ENCODE results near the gene ATG9A.

ATG9A gene

DNA sequence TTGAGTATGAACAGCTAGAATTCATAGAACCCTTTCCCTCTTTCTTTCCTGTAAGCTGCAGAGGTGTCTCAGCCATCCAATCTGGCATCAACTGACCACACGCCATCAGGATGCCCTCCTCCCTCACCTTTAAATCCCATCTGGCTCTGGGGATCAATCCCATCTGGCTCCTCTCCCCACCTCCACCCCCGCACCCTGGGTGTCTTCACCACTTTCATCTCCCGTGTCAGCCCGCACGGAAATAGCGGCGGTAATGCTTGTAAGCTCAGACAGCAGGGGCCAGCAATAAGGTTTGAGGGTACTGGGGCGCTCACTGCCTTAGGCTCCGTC lies 23.1 kb upstream of the ATG9A start:
- no peak for DNase-seq (ENCODE audit: low read depth in 2 of 2)

GRCh38 chr2:219252084-219252483 lies 22.6 kb upstream of the ATG9A start:
- DNase-seq (ENCODE audit: low read depth in 2 of 2) = no peak

DNA sequence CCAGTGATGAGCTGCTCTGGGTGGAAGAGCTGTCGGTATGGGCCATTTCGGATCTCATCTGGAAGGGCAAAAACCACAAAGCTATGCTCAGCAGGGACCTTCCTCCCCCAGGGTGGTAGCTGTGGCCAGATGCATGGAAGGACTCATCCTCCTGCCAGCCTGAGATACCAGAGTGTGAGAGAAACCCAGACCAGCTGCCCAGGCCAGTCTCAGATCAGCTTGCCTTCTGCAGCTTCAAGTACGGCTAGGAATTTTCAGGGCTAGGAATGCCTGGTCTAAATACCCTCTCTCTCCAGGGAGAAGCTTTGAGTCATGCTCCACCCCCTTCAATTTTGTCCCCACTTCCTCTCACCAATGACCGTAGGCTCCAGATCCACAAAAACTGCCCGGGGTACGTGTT lies 22.2 kb upstream of the ATG9A start:
- no peak for DNase-seq (ENCODE audit: low read depth in 2 of 2)

DNA sequence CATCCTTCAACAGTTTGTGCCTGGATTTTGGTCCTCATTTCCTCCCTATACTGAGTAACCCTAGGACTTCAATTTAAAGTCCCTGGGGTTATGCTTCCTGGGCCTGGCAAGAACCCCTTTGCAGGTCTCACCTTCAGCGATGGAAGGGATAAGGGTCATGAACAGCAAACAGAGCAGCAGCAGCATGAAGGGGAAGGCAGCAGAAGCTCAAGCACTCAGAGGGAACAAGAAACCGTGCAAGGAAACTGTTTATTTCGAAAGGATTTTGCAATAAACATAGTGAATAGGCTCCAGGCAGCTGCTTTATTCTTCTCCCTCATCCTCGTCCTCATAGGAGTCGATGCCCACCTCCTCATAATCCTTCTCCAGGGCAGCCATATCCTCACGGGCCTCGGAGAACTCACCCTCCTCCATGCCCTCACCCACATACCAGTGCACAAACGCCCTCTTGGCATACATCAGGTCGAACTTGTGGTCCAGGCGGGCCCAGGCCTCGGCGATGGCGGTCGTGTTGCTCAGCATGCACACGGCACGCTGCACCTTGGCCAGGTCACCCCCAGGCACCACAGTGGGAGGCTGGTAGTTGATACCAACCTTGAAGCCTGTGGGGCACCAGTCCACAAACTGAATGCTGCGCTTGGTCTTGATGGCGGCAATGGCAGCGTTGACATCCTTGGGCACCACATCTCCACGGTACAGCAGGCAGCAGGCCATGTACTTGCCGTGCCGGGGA lies 20.8 kb upstream of the ATG9A start:
- no peak for DNase-seq (ENCODE audit: low read depth in 2 of 2)

- DNase-seq (ENCODE audit: low read depth in 2 of 2) = peak in 1 of 2 experiments; percentile 35
Measured at GRCh38 chr2:219249203-219249980, 20.0 kb upstream of the ATG9A start.

DNA sequence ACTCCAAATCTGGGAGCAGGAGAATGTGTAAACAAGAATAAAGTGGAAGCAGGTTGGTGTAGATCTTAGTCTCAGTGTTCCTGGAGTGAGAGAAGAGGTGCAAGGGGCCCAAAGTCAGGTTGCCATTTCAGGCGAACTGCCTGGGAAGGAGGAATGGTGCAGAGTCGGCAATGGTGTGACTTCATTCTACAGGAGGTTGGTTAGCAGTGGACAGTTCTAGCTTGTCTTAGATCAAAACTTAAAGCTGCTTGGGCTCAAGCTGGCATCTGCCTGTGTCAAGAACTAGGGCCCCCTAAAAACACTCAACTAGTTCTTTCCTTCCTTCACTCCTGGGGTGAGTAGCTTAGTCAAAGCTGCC lies 19.4 kb upstream of the ATG9A start:
- no peak for DNase-seq (ENCODE audit: low read depth in 2 of 2)

GRCh38 chr2:219247678-219248642 lies 18.5 kb upstream of the ATG9A start:
- DNase-seq (ENCODE audit: low read depth in 2 of 2) = peak in 1 of 2 experiments; percentile 43

GRCh38 chr2:219246559-219246958 lies 17.1 kb upstream of the ATG9A start:
- no peak for DNase-seq (ENCODE audit: low read depth in 2 of 2)

GRCh38 chr2:219245899-219246230 lies 16.4 kb upstream of the ATG9A start:
- DNase-seq (ENCODE audit: low read depth in 2 of 2) = no peak

- DNase-seq (ENCODE audit: low read depth in 2 of 2) = peak; percentile 84 to 88
Measured at GRCh38 chr2:219245148-219245898, 15.9 kb upstream of the ATG9A start, which contains the start of the genes GLB1L and STK16. TSS of gene GLB1L (minus strand) at chr2:219245444. CDS start at chr2:219243573, 1,871 bp downstream. TSS of gene STK16 (plus strand) at chr2:219245479. CDS start at chr2:219246000, 521 bp downstream.

- no peak for DNase-seq (ENCODE audit: low read depth in 2 of 2)
Measured at GRCh38 chr2:219244789-219245147, 15.3 kb upstream of the ATG9A start.

DNA sequence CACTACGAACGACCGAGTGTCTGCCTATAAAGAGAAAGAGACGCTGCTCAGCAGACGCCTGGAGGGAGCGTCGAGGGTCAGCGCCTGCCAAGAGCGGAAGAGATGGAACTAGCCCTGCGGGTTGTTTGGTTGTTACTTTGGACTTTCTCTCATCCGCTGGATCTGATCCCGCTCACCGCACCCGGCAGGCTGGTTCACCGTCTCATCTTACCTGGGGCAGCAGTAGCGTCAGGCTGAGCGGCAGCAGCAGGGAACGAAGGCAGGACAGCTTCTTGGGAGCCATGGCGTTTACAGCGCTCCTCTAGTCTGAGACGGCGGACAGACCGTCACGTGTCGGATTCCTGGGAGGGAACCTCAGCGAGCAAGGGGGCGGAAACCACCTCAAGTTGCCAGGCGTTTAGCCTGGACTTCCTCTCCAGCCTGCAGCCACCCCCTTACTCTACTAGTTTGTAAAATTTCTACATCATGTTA lies 13.9 kb upstream of the ATG9A start:
- DNase-seq (ENCODE audit: low read depth in 2 of 2) = no peak

GRCh38 chr2:219234331-219234730 lies 4.9 kb upstream of the ATG9A start:
- no peak for DNase-seq (ENCODE audit: low read depth in 2 of 2)

- peak in 1 of 2 experiments; percentile 64 for DNase-seq (ENCODE audit: low read depth in 2 of 2)
Measured at GRCh38 chr2:219230059-219230540, 664 bp upstream of the ATG9A start.

- no peak for DNase-seq (ENCODE audit: low read depth in 2 of 2)
Measured at GRCh38 chr2:219228911-219229304, 528 bp downstream of the ATG9A start.

GRCh38 chr2:219228041-219228910 lies 1.2 kb downstream of the ATG9A start:
- no peak for DNase-seq (ENCODE audit: low read depth in 2 of 2)

- DNase-seq (ENCODE audit: low read depth in 2 of 2) = no peak
Measured at GRCh38 chr2:219225350-219225749, 4.1 kb downstream of the ATG9A start.

DNA sequence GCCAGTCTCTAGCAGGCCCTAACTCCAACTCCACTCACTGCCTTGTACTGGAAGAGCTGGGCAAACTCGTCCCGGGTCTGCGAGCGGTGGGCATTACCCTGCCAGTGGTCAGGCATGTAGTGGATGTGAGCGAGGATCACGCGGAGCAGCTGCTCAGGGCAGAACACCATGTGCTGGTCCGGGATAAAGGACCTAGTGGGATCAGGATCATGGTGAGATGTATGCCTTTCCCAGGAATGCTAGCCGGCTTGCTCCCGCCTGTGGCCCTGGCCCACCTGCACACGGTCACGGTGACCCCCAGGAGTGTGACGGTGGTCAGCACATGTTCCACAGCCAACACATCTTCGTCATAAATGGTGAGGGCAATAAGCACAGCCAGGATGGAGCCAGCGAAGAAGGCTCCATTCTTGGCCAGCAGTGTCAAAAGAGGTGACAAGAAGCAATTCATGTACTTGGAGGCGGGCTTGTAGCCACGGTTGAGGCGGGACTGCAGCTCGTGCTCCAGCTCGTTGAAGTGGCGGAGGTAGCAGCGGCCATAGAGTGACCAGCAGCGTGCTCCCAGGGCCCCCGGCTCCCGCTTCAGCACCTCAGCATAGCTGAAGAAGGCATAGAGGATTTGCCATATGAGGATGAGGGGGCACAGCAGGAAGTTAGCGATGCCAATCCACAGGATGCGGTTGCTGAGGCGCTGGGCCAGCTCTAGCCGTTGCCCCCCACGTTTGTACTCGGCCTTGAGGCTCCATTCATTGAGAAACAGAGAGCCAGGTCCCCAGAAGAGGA lies 5.4 kb downstream of the ATG9A start:
- no peak for DNase-seq (ENCODE audit: low read depth in 2 of 2)

DNA sequence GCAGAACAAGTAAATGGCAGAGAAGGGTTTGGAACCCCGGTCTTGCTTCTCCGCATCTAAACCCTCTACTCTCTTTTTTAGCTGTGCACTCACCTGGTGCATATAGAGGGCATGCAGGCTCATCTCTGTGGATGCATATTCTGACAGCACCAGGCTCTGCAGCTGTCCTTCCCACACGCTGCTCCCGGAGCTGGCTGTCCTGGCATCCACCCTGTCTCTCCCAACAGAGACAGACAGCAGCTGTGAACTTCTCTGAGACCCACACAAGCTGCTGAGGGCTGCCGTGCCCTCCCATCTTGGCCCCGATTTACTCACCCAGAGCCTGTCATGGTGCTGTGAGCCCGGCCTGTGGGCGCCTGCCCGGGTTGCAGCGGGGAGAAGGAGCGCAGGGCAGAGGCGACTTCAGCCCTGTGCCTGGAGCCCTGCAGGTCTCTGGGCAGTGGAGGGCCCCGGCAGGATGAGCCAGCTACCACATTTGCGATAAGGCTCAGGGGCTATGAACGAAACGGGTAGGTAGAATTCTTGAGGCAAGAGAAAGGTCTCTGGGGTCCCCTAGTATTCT lies 7.4 kb downstream of the ATG9A start:
- DNase-seq (ENCODE audit: low read depth in 2 of 2) = no peak
